ENCODE data around the gene AHR.

AHR gene

DNA sequence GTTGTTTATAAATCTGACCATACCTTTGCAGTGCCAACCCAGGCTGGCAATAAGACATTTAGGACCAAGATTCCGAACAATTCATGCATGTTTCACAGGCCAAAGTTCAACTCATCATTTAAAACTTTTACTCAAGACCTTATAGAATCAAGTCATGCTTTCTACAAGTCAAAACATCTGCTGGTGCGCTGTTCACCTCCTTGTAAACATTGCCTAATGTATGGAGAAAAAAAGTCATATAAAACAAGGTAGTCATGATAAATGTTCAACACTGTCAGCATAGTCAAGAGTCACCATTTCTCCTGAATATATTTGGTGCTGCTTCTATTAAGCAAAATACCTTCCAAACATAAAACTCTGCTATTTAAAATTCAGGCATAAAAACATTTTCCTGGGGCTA is 42.1 kb upstream of the AHR start:
- TF ChIP-seq EZH2phosphoT487 (IDR thresholded peaks at IDR 0.05; ENCODE audit: low read length) (no peak), EZH2 (optimal IDR thresholded peaks at IDR 0.05; ENCODE audit: low read depth, low read length) (no peak), CTCF (IDR thresholded peaks at IDR 0.05; ENCODE audit: low read length) (no peak)
- H3K4me2 ChIP-seq (ENCODE audit: low read depth, low read length) = no peak overlapping the region

DNA sequence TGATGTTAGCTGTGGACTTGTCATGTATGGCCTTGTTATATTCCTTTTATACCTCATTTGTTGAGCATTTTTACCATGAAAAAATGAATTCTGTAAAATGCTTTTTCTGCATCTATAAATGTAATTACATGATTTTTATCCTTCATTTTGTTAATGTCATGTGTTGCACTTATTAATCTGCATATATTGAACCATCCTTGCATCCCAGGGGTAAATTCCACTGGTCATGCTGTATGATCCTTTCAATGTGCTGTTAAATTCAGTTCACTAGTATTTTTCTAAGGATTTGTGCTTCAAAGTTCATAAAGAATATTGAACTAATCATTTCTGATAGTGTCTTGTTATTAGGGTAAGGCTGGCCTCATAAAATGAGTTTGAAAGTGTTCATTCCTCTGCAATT is 31.9 kb upstream of the AHR start:
- H4K20me1 ChIP-seq (ENCODE audit: insufficient read depth, low read length) = no peaks in the 10 kb centered on the region
- no peak overlapping the region for H3K4me2 ChIP-seq (ENCODE audit: low read depth, low read length)
- no peak overlapping the region for H3K27ac ChIP-seq (ENCODE audit: low read length)
- H2AFZ ChIP-seq (ENCODE audit: low read length) = no peak overlapping the region
- no peaks in the 10 kb centered on the region for H3K4me1 ChIP-seq (ENCODE audit: low read length)
- TF ChIP-seq CTCF (IDR thresholded peaks at IDR 0.05; ENCODE audit: low read length) (no peak), EZH2 (optimal IDR thresholded peaks at IDR 0.05; ENCODE audit: low read depth, low read length) (no peak), EZH2phosphoT487 (IDR thresholded peaks at IDR 0.05; ENCODE audit: low read length) (no peak)
- H3K9me3 ChIP-seq (replicated peaks; ENCODE audit: insufficient read depth, low read length) = no peaks in the 10 kb centered on the region
- H3F3A ChIP-seq (ENCODE audit: insufficient read depth, low read length) = no peaks in the 10 kb centered on the region
- H3K27me3 ChIP-seq (replicated peaks; ENCODE audit: insufficient read depth, low read length) = no peaks in the 10 kb centered on the region
- H3K9me2 ChIP-seq (replicated peaks; ENCODE audit: insufficient read depth, low read length) = no peaks in the 10 kb centered on the region
- H3K4me3 ChIP-seq (ENCODE audit: low read length) = no peak overlapping the region
- H3K79me2 ChIP-seq (ENCODE audit: low read length) = no peaks in the 10 kb centered on the region
- no peak overlapping the region for H3K9ac ChIP-seq (ENCODE audit: low read length)
- no peaks in the 10 kb centered on the region for H3K36me3 ChIP-seq (replicated peaks; ENCODE audit: insufficient read depth, low read length)
- no peak for DNase-seq

More for the DNA sequence above, 42.1 kb upstream of the AHR start:
- H3K4me3 ChIP-seq (ENCODE audit: low read length) = no peak overlapping the region
- H3F3A ChIP-seq (ENCODE audit: insufficient read depth, low read length) = no peaks in the 10 kb centered on the region
- no peak overlapping the region for H2AFZ ChIP-seq (ENCODE audit: low read length)
- no peaks in the 10 kb centered on the region for H3K4me1 ChIP-seq (ENCODE audit: low read length)
- no peaks in the 10 kb centered on the region for H3K36me3 ChIP-seq (replicated peaks; ENCODE audit: insufficient read depth, low read length)
- no peaks in the 10 kb centered on the region for H3K9me2 ChIP-seq (replicated peaks; ENCODE audit: insufficient read depth, low read length)
- no peaks in the 10 kb centered on the region for H3K79me2 ChIP-seq (ENCODE audit: low read length)
- no peak overlapping the region for H3K9ac ChIP-seq (ENCODE audit: low read length)
- H3K27ac ChIP-seq (ENCODE audit: low read length) = no peak overlapping the region
- no peaks in the 10 kb centered on the region for H3K27me3 ChIP-seq (replicated peaks; ENCODE audit: insufficient read depth, low read length)
- no peaks in the 10 kb centered on the region for H3K9me3 ChIP-seq (replicated peaks; ENCODE audit: insufficient read depth, low read length)
- no peak for DNase-seq
- H4K20me1 ChIP-seq (ENCODE audit: insufficient read depth, low read length) = no peaks in the 10 kb centered on the region

GRCh38 chr7:17269341-17270221 is 28.9 kb upstream of the AHR start:
- Histone ChIP-seq H3K79me2 (ENCODE audit: low read length) (no peaks in the 10 kb centered on the region), H3K9ac (ENCODE audit: low read length) (no peak overlapping the region), H3K4me1 (ENCODE audit: low read length) (no peaks in the 10 kb centered on the region), H3K4me2 (ENCODE audit: low read depth, low read length) (no peak overlapping the region), H3K27ac (ENCODE audit: low read length) (no peak overlapping the region), H3K9me3 (replicated peaks; ENCODE audit: insufficient read depth, low read length) (no peaks in the 10 kb centered on the region), H3K4me3 (ENCODE audit: low read length) (no peak overlapping the region), H3K27me3 (replicated peaks; ENCODE audit: insufficient read depth, low read length) (no peaks in the 10 kb centered on the region), H3K36me3 (replicated peaks; ENCODE audit: insufficient read depth, low read length) (no peaks in the 10 kb centered on the region), H4K20me1 (ENCODE audit: insufficient read depth, low read length) (no peaks in the 10 kb centered on the region), H3F3A (ENCODE audit: insufficient read depth, low read length) (no peaks in the 10 kb centered on the region), H2AFZ (ENCODE audit: low read length) (no peak overlapping the region), H3K9me2 (replicated peaks; ENCODE audit: insufficient read depth, low read length) (no peaks in the 10 kb centered on the region)
- DNase-seq = no peak
- TF ChIP-seq EZH2 (optimal IDR thresholded peaks at IDR 0.05; ENCODE audit: low read depth, low read length) (no peak), EZH2phosphoT487 (IDR thresholded peaks at IDR 0.05; ENCODE audit: low read length) (no peak)

Data from MM.1S (cell line).